Suprapubic skin (tissue), 4 donors: ENCODE measurements around the gene ADI1. TPM values are rescaled to one million over a fixed set of nuclear protein-coding genes. Genes with fewer than 3 reads are reported as not detected.

Experiments used
- DNase-seq, 2 donors: peaks; one replicate each; pipeline ENCODE4 v3.0.0-alpha.2; 2019; ENCODE audit warnings: low spot score in 2 of 2
- H3K27ac ChIP-seq: fragments of 200-600 bp; sonication (generic); one replicate; pipeline ENCODE4 v1.5.1; 2019
- H3K27me3 ChIP-seq: fragments of 200-600 bp; sonication (generic); one replicate; pipeline ENCODE4 v1.5.1; 2019
- H3K36me3 ChIP-seq: fragments of 200-600 bp; sonication (generic); one replicate; pipeline ENCODE4 v1.5.1; 2019
- H3K4me1 ChIP-seq: fragments of 200-600 bp; sonication (generic); one replicate; pipeline ENCODE4 v1.5.1; 2019
- H3K4me3 ChIP-seq: fragments of 200-600 bp; sonication (generic); one replicate; pipeline ENCODE4 v1.5.1; 2019; ENCODE audit warnings: mild to moderate bottlenecking
- H3K9me3 ChIP-seq: fragments of 200-600 bp; sonication (generic); one replicate; pipeline ENCODE4 v1.5.1; 2019
- EP300 ChIP-seq: sonication (generic); formaldehyde crosslinking; IDR thresholded peaks from one replicate; pipeline ENCODE4 v1.6.1; 2017; ENCODE audit warnings: antibody characterized with exemption
- POLR2A ChIP-seq, 2 donors: fragments of 450-650 bp; IDR thresholded peaks; one replicate each; pipeline ENCODE4 v1.6.1; 2017; ENCODE audit warnings: antibody characterized with exemption in 2 of 2, mild to moderate bottlenecking in 2 of 2, moderate library complexity in 2 of 2
- POLR2AphosphoS5 ChIP-seq, 3 donors: sonication (generic); formaldehyde crosslinking; IDR thresholded peaks; one replicate each; pipeline ENCODE4 v1.6.1; 2017; ENCODE audit warnings: antibody characterized with exemption in 3 of 3
- WGBS: methylation state at CpG from one replicate; pipeline ENCODE4 v1.1.5; 2018; 5-methylcytosine and 5-hydroxymethylcytosine counted together
- total RNA-seq, 4 donors: library from RNA; depleted of rRNA; stranded (reverse); fragments of >200 nt; gene quantifications; one replicate each; pipeline ENCODE4 v1.1.0, GENCODE V29; 2016
- TF ChIP-seq, protein P1 (sequence below), 2 donors: fragments of 200-600 bp in 1 of 2; fragments of 450-650 bp in 1 of 2; sonication (generic) in 1 of 2; IDR thresholded peaks; one replicate each; pipeline ENCODE4 v1.5.1; 2016 to 2019; ENCODE audit warnings: antibody characterized with exemption in 2 of 2, mild to moderate bottlenecking in 1 of 2, moderate library complexity in 1 of 2

ADI1 gene
- total RNA-seq, 4 donors from 2014 or later: 39.2 to 54.4 (median 45.4) TPM

DNA sequence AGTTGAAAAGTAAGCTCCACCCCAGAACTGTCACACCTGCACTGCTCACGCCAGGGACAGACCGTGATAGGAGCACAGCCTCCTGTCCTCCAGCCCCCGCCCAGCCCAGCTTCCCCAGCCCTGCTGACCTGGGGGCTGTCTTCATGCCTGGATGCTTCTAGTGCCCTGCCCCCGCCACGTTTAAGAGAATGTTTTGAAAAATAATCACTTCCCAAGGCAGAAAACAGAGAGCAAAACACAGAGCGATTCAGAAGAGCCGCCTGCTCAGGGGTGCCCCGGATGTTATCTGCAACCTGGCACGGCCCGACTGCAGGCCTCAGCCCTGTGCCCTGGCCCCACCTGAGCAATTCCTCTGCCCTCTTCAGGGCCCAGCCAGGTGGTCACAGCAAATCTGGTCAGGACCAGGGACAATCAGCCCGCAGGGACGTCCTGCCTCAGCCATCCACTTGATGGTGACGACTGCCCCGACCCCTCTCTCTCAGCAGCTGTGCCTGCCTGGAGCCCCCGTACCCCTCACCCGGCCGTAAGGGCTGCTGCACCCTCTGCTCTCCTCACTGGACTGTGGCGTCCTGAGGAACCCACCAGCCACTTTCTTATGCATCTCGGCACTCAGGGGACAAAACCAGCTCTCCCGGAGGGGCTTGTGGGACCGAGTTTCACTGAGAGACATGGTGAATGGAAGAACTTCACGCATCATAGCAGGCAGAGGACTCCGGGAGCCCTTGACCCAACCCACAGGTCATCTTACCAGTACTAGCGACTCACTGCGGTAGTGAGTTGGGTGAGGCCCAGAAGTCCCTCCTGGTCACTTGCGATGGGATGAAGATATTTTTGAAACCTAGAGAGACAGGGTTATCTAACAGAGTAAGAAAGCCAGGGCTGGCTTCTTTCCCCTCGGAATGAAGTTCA is 30.2 kb downstream of the ADI1 start:
- TF ChIP-seq EP300 (no peak), POLR2AphosphoS5 (IDR thresholded peaks at IDR 0.05) (no peak), POLR2A (IDR thresholded peaks at IDR 0.05) (no peak)
- TF ChIP-seq, protein P1, sequence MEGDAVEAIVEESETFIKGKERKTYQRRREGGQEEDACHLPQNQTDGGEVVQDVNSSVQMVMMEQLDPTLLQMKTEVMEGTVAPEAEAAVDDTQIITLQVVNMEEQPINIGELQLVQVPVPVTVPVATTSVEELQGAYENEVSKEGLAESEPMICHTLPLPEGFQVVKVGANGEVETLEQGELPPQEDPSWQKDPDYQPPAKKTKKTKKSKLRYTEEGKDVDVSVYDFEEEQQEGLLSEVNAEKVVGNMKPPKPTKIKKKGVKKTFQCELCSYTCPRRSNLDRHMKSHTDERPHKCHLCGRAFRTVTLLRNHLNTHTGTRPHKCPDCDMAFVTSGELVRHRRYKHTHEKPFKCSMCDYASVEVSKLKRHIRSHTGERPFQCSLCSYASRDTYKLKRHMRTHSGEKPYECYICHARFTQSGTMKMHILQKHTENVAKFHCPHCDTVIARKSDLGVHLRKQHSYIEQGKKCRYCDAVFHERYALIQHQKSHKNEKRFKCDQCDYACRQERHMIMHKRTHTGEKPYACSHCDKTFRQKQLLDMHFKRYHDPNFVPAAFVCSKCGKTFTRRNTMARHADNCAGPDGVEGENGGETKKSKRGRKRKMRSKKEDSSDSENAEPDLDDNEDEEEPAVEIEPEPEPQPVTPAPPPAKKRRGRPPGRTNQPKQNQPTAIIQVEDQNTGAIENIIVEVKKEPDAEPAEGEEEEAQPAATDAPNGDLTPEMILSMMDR (IDR thresholded peaks at IDR 0.05): no peak
- H3K27ac ChIP-seq: no peak overlapping the region
- no peak overlapping the region for H3K4me3 ChIP-seq
- H3K9me3 ChIP-seq: no peaks in the 10 kb centered on the region
- H3K36me3 ChIP-seq: peaks cover 15% of the 10 kb centered on the region
- 72% methylated on average over 27 of the region's 27 CpGs for WGBS
- peaks cover 10% of the 10 kb centered on the region for H3K4me1 ChIP-seq
- H3K27me3 ChIP-seq: no peaks in the 10 kb centered on the region
- peak; percentile 43 to 74 for DNase-seq

DNA sequence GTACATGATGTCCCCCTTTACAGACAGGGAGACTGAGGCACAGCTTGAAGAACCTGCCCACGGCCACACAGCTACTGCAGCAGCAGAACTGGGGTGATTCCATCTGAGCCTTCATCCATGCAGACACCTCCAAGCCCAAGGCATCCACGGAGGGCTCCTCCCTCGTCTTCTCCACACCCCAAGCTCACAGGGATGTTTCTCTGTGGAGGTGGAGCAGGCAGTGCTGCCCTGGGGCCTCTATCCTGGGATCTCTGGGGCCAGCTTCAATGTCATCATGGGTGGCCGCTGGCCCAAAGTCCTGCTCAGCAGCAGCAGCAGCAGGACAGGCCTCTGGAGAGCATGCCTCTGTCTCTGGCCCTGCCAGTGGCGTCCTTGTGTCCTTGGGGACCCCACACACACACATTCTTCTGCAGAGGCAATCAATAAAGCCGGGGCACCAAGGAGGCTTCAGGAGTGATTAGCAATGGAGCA is 31.2 kb downstream of the ADI1 start:
- H3K4me1 ChIP-seq: peaks cover 18% of the 10 kb centered on the region
- H3K27me3 ChIP-seq: no peaks in the 10 kb centered on the region
- DNase-seq: peak; percentile 46 to 73
- no peak overlapping the region for H3K27ac ChIP-seq
- WGBS: 78% methylated on average over 5 of the region's 6 CpGs
- H3K9me3 ChIP-seq: no peaks in the 10 kb centered on the region
- H3K36me3 ChIP-seq: peaks cover 20% of the 10 kb centered on the region
- no peak overlapping the region for H3K4me3 ChIP-seq
- TF ChIP-seq, protein P1 (IDR thresholded peaks at IDR 0.05): no peak
- TF ChIP-seq POLR2AphosphoS5 (IDR thresholded peaks at IDR 0.05) (no peak), POLR2A (IDR thresholded peaks at IDR 0.05) (no peak), EP300 (no peak)

GRCh38 chr2:3487432-3487831 is 31.9 kb downstream of the ADI1 start:
- TF ChIP-seq POLR2A (IDR thresholded peaks at IDR 0.05) (no peak), POLR2AphosphoS5 (IDR thresholded peaks at IDR 0.05) (no peak), EP300 (no peak)
- TF ChIP-seq, protein P1 (IDR thresholded peaks at IDR 0.05): no peak
- no peaks in the 10 kb centered on the region for H3K9me3 ChIP-seq
- no peak overlapping the region for H3K27ac ChIP-seq
- H3K27me3 ChIP-seq: no peaks in the 10 kb centered on the region
- peaks cover 18% of the 10 kb centered on the region for H3K4me1 ChIP-seq
- peak in 1 of 2 donors; percentile 20 for DNase-seq
- 69% methylated on average over 6 of the region's 10 CpGs for whole genome bisulfite sequencing
- H3K36me3 ChIP-seq: peaks cover 25% of the 10 kb centered on the region
- H3K4me3 ChIP-seq: no peak overlapping the region

DNA sequence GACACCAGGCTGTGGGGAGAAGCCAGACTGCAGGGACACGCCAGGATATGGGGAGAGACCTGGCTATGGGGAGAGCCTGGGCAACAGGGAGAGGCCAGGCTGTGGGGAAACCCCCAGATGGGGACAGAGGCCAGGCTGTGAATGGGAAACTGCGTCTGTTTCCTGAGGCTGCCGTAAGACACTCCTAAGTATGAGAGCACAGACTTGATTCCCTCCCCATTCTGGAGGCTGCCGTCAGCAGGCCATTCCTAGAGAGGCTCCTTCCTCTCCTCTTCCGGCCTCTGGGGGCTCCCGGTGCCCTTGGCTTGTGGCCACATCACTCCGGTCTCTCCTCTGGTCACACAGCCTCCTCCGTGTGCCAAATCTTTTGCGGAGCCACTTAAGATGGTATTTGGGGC is 32.3 kb downstream of the ADI1 start:
- Histone ChIP-seq H3K4me3 (no peak overlapping the region), H3K36me3 (peaks cover 29% of the 10 kb centered on the region), H3K4me1 (peaks cover 18% of the 10 kb centered on the region), H3K27ac (no peak overlapping the region), H3K9me3 (no peaks in the 10 kb centered on the region), H3K27me3 (no peaks in the 10 kb centered on the region)
- DNase-seq: peak; percentile 16 to 56
- WGBS: 69% methylated on average over 9 of the region's 9 CpGs
- TF ChIP-seq POLR2AphosphoS5 (IDR thresholded peaks at IDR 0.05): no peak
- no peak for TF ChIP-seq EP300
- TF ChIP-seq, protein P1 (IDR thresholded peaks at IDR 0.05): no peak
- no peak for TF ChIP-seq POLR2A (IDR thresholded peaks at IDR 0.05)
